Fibroblast of peridontal ligament (primary cell): ENCODE results near the gene PACS2.
A peak's percentile ranks its signal among the peaks of the same experiment; 100 is the strongest.
"Not testable (repeated sequence)": the region's sequence is repeated elsewhere in the genome, so short reads cannot be mapped to it uniquely, and the experiment has no call there.

Experiments
- DNase-seq: peaks from one replicate; pipeline ENCODE4 v3.0.0-alpha.2; 2010; ENCODE audit errors: extremely low read depth

The PACS2 gene

DNA sequence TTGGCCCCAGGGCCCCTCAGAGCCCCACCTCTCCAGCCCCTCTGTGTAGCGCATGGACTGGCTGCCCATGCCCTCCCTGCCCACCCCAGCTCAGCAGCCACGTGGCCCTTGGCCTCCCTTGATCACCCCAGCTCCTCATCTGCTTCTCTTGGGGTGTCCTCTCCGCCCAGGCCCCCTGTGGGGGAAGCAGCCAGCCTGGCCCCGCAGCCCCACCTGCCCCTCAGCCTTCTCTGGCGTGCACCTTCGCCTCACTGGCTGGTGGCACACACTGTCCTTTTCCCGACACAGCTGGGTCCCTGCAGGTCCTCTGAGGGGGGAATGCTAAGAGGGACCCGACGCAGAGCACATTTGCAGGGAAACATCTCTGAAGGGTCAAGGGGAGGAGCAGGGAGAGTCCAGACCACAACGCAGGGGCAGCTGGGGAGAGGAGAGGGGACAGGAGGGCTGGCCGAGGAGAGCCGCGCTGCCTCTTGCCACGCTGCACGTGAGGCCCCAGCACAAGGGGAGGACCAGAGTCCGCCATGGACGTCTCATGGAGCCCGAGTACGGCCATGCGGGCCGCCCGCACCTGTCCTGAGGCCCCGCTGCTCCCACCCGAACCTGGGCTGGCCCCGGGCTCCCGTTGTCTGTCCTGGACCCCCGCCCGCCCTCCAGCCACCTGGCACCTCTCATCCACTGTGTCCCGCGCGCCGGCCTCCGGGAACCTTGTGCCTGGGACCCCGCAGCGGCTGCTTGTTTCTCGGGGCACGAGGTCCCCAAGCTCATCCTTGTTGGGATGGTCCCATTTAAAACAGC lies 36.1 kb downstream of the PACS2 start:
- no peak for DNase-seq

DNA sequence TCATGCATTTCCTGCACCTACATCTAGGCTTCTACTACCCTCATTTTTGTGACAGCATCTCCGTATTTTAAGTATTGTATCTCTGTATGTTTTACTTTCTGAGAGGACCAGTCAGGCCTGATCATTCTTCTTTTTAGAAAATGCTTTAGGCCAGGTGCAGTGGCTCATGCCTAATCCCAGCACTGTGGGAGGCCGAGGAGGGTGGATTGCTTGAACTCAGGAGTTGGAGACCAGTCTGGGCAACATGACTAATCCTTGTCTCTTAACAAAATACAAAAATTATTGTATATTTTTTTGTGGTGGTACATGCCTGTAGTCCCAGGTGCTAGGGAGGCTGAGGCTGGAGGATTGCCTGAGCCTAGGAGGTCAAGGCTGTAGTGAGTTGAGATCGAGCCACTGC lies 36.9 kb downstream of the PACS2 start:
- no peak for DNase-seq

DNA sequence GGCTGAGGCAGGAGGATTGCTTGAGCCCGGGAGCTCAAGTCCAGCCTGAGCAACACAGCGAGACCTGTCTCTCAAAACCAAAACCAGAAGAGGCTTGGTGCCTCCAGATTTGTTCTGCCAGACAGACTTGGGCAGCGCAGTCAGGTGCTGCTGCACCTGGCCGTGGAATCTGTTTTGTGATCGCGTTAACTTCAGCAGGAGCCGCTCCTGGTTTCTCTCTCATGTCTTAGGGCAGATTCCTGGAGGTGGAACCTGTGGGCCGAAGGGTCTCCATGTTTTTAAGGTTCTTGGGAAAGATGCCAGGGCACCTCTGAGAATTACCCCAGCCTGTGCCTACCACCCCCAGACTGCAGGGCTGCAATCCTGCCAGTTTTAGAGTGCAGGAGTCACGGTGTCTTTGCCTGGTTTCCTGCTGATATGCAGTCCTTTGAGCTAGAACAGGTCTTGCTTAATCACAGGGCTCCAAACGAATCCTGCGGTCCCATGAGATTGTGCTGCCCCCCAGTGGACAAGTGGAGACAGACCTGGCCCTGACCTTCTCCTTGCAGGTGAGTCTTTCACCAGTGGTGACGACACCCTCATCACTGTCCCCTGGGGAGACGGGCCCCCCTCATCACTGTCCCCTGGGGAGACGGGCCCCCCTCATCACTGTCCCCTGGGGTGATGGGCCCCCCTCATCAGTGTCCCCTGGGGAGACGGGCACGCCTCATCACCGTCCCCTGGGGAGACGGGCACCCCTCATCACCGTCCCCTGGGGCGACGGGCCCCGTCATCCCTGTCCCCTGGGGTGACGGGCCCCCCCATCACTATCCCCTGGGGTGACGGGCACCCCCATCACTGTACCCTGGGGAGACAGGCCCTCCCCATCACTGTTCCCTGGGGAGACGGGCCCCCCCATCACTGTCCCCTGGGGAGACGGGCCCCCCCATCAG lies 37.6 kb downstream of the PACS2 start:
- peak; percentile 82 for DNase-seq

DNA sequence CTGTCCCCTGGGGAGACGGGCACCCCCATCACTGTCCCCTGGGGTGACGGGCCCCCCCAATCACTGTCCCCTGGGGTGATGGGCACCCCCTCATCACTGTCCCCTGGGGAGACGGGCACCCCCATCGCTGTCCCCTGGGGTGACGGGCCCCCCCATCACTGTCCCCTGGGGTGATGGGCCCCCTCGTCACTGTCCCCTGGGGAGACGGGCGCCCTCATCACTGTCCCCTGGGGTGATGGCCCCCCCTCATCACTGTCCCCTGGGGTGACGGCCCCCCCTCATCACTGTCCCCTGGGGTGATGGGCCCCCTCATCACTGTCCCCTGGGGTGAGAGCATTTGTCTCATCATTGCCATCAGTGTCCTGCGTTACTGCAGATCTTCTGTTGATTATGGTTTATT lies 38.6 kb downstream of the PACS2 start:
- no peak for DNase-seq

DNA sequence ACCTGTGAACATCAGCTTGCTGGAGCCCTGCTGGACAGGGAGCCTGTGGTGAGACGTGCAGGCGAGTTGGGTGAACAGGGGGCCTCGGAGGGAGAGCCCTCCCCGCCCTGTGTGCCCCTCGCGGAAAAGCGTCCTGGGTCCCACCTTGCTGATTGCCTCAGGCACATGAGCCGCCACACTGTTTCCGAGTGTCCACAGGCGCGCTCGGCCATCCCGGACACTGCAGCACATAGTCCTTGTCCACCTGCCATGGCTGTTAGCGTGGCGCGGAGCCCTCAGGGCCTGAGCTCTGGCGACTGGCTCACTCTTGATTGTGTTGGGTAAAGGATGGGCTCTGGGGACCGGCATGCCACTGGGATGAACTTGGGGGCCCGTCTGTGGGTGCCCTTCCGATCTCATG lies 40.0 kb downstream of the PACS2 start:
- DNase-seq = no peak

DNA sequence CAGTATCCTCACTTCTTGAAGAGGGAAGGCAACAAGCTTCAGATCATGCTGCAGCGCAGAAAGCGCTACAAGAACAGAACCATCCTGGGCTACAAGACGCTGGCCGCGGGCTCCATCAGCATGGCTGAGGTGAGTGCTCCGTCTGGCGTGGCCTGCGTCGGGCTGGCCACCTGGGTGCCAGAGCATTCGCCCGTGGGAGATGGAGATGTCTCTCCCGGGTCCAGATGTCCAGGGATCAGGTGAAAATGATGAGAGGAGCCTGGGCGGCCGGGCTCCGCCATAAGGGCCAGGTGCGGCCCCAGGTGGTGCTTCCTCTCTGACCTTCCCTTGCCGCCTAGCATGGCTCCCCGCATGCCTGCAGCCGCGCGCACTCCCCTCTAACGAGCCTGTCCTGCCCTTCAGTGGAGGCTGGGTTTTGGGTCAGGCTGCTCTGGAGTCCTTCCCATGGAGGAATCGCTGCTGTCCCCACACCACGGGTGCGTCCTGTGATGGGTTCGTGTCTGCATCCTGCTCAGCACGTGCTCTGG lies 40.6 kb downstream of the PACS2 start:
- DNase-seq = no peak

DNA sequence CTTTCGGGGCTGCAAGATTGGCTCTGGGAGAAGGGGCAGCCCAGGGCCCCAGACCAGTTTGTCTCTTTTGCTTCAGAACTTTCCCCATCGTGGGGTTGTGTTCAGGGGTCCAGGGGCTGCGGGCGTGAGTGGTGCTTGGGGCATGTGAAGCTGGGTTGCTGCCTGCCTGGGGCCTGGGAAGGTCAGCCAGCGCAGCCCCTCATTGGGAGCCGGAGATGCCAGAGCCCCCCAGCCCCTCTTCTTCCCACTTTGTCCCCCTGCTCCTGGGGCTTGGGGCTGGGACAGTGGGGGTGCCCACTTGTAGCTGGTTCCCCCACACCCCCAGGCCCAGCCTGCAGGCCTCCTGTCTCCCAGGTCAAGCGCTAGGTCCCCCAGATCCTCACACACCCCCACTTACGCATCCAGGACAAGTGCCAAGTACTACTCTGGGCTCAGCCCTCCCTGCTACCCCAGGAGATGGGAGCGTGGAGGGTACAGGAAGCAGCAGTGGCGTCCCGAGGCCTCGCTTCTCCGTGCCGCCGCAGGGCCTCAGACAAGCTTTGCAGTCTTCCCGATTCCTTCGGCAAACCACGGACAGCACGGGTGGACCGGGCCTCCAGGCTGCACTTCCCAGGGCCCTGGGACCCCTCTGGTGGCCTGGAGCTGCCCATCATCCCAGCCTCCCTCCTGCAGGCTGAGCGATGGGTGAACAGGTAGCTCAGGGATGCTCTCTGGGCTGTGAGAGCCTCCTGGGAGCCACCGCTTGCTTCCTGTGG lies 41.5 kb downstream of the PACS2 start:
- no peak for DNase-seq

DNA sequence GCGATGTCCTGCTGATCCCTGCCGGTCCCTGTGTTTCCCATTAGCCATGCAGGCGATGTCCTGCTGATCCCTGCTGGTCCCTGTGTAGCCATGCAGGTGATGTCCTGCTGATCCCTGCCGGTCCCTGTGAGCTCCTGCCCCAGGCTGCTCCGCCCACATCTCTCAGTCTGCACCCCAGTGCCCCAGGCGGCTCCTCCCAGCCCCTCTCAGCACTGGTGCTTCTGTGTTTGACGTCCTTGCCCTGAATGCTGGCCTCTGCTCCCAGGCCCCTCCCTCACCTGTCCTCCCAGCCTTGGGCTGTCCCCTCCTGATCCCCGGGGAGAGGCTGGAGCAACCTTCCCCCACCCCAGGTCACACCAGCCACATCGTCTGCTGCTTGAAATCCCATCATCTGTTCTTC lies 42.4 kb downstream of the PACS2 start:
- no peak for DNase-seq

DNA sequence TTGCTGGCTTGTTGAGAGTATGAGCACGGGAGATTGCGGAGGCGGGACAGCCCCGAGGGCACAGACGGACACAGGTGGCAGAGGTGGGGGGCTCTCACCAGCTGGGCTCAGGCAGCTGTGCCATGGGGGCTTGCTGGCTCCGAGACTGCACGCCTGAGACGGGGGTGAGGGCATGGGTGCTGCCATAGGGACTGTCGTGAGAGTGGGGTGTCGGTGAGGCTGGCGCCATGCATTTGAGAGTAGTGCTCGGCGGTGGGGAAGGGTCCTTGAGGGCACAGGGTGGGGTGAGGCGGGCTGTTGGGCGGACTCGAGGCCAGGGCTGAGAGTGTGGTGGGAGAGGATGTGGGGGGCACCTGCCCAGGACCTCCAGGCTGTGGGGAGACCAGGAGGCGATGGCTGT lies 43.1 kb downstream of the PACS2 start:
- DNase-seq = no peak

DNA sequence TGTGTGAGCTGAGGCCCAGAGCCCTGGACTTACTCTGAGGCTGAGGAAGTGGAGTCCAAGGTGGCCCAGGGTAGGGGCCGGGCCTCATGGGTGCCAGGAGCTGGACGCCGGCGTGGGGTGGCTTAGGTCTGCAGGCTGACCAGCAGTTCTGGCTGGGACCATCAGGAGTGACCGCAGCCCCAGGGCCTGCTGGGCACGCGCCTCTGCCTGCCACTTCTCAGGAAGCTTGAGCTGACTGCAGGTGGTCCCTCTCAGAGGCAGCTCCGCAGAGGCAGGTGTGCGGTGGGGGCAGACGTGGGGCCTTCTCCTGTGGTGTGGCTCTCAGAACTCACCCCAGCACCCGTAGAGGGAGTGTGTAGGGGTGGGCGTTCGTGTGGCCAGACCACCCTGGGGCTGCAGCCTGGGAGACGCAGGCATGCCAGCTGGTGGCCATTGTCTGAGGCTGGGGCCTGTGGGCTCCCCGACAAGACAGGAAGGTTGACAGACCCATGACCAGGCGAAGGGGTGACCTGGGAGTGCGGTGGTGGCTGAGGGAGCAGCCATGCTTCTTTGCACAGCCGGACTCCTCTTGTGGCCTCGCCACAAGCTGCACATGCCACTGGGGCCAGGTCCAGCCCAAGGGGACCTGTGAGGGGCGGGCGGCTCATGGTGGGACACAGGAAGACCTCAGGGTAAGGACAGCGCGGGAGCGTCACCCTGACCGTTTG lies 43.7 kb downstream of the PACS2 start:
- DNase-seq = no peak

DNA sequence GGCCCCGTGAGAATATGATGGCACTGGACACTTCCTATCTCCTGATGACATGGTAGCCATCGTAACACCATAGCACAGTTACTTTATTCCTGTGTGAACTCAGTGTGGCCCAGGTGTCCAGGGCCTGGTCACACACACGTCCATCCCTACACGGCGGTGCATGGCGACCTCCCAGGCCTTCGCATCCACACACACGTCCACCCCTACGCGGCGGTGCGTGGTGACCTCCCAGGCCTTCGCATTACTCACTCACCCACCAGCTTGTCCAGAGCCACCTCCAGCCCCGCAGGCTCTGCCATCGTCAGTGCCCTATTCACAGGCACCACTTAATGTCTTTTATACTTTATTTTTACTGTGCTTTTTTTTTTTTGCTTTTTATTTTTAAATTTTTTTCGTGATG lies 44.4 kb downstream of the PACS2 start:
- DNase-seq = no peak

DNA sequence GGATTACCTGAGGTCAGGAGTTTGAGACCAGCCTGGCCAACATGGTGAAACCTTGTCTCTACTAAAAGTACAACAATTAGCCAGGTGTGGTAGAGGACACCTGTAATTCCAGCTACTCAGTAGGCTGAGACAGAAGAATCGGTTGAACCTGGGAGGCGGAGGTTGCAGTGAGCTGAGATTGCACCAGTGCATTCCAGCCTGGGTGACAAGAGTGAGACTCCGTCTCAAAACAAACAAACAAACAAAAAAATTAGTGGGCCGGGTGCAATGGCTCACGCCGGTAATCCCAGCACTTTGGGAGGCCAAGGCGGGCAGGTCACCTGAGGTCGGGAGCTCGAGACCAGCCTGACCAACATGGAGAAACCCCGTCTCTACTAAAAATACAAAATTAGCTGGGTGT lies 46.9 kb downstream of the PACS2 start:
- not testable (repeated sequence) for DNase-seq

DNA sequence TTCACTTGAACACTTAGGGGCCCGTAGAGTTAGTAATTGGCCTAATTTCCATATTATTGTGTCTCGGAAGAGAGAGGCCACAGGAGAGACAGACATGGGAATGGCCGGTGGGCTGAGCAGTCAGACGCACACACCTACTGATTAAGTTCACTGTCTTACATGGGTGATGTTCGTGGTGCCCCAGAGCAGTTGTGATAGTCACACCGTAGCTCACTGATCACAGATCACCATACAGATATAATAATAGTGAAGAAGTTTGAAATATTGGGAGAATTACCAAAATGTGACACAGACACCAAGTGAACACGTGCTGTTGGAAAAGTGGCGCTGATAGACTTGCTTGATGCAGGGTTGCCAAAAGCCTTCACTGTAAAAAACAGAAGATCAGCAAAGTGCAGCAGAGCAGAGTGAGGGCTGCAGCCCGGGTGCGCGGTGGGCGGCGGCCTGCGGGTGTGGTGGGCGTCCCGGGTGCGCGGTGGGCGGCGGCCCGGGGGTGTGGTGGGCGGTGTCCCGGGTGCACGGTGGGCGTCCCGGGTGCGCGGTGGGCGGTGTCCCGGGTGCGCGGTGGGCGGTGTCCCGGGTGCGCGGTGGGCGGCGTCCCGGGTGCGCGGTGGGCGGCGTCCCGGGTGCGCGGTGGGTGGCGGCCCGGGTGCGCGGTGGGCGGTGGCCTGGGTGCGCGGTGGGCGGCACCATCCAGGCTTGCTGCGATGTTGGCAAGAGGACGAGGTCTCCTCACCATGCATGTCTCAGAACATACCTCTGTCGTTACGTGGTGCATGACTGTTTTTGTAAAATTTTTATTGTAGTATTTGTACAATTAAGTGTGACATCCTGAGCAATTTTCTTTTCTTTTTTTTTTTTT lies 49.5 kb downstream of the PACS2 start:
- peak; percentile 52 for DNase-seq

DNA sequence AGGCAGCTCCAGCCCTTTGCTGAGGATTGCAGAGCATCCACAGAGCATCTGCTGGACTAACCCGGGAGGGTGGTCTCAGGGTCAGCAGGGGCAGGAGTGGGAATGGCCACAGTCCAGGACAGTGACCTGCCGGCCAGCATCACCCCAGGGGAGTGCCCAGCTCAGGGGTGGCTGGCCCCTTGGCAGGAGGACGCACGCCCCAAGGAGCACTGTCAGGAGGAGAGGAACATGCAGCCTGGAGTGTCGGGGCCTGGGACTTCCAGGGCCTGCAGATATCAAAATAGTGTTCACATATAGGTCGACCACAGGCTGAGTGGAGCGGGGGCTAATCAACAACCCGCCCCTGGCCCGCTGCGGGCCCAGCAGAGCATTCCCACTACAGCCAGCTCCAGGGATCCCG lies 50.6 kb downstream of the PACS2 start:
- DNase-seq = no peak

DNA sequence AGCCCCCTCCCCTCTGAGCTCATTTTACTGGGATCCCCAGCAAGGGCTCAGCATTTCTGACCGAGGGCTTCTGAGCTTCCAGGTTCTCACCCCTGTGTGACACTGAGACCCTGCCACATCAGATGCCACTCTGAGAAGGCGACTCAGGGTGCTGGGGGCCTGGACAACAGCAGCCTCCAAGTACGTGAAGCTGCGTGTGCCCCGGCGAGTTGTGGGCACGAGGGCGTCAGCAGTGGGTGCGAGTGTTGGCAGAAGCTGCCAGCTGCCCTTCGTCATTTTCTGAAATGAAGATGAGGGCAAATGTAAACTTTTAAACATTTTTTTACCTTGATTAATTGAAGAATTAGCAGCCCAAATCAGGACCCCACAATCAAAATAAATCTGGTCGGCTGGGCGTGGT lies 51.1 kb downstream of the PACS2 start:
- no peak for DNase-seq

DNA sequence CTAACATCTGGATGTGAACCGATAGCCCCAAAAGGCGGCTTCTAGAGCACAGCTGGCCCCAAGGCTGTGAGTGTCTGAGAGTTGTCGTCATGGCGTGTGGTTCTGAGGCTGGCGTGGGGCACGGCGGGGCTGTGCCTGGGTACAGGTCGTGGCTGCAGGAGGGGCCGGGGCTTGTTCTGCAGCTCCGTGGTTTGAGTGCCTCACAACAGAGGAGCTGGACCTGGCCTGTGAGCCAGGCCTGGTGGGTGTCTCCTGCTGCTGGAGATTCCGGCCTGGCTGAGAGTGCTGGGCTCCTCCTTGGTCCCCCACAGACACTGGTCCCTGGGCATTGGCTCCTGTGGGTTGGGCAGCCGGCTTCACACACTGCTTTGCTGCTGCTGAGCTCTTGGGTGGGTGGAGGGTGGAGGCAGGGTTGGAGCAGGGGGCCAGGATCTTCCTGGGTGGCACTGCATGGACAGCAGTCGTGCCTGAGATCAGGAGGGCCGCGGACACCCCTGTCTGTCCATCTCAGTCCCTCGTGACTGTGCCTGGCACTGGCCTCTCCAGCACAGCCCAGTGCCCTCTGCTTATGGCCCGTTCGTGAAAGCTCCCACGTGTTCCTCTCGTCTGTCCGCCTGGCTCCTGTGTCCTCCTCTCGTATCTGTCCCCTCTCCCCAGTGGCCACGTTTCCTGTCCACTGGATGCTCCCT lies 52.0 kb downstream of the PACS2 start:
- no peak for DNase-seq

DNA sequence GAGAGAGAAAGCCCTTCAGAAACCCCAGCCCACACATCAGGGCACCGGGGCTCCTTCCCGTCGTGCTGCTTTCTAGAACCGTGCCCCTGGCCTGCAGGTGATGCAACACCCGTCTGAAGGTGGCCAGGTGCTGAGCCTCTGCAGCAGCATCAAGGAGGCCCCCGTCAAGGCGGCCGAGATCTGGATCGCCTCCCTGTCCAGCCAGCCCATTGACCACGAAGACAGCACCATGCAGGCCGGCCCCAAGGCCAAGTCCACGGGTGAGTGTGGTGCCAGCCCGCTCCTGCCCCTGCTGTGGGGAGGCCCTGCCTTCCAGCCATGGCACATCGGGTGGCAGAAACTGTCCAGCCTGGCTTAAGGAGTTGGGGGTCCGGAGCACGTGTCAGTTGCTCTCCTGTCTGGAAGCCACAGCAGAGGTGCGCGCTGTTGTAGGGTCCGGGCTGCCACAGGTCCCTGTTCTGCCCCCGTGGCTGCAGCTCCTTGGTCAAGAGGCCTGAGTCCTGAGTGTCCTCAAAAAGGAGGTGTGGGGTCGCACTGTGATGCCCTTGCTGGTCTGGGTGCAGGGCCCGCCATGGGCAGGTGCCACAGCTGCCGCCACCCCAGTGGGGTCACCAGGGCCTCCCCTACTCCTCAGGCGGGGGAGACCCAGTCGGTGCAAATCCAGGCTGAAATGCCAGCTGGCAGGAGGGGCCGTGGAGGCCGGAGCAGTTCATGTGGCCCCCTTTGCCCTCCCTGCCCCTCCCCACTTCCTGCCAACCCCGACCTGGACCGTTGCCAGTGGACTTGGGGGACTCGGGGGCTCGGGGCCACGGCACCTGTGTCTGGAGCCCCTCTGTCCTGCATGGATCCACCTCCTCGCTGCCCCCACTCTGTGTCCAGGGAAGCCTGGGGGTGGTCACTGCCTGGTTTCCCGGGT lies 52.8 kb downstream of the PACS2 start:
- no peak for DNase-seq

DNA sequence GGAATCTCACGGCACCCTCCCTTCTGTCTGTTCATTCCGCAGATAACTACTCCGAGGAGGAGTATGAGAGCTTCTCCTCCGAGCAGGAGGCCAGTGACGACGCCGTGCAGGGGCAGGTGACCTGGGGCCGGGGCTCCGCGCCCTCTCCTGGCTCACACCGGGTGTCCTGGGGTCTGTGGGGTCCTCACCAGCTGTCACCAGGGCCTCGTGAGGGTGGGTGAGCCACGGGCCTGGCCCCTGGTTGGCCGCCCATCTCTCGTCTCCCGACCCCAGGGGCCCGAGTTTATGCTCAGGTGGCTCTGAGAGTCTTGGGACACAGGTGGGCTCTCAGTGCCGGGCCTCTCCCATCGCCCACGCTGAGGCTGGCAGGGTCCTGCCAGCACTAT lies 53.5 kb downstream of the PACS2 start:
- DNase-seq = no peak

DNA sequence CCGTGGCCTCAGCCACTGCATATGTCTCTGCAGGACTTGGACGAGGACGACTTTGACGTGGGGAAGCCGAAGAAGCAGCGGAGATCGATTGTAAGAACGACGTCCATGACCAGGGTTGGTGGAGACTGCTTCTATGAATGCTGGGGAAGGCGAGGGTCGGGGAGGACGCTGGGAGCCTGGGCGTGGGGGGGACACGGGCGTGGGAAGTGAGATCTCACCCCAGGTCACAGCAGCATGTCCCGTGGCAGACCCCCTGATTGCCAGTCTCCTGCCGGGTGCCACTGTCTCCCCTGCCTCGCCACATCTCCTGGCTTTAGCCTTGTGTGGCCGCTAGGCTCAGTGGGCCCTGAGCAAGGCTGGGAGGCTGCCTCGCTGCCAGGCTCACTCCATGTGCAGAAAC lies 53.9 kb downstream of the PACS2 start:
- no peak for DNase-seq
